NCI-H524 treated with DMSO at 0.1 percent for 48 hours (cell line): ENCODE data around the gene TTC12.
A peak's percentile ranks its signal among the peaks of the same experiment; 100 is the strongest.

ENCODE experiments used
- DNase-seq: peaks from one replicate; lab custom pipeline; 2025; lab: John Stamatoyannopoulos, UW

TTC12 gene

DNA sequence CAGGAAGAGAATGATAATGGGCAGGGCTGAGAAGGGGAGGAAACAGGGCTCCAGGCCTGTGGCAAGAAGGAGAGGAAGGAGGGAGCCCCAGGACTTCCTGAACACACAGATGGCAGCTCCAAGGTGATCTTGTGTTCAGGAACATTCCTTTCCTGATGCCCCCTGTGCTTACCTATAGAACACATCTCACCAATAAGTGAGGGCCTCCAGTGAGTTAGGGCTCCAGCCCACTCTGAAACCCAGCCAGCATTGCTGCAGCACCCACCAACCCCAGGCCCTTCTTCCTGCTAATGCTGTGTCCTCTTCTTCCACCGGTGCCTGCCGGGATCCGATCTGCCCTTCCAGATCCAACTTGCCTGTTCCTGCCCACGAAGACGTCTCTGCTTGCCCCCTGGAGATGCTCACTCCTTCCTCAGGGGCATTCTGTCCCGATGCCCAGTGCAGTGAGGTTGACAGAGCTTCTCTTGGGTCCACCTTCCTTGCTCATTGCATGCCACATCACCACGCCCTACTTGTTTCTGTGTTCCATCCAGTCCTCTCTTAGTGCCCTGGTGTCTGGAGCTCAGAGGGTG is 90.6 kb downstream of the TTC12 start:
- DNase-seq, result no peak

DNA sequence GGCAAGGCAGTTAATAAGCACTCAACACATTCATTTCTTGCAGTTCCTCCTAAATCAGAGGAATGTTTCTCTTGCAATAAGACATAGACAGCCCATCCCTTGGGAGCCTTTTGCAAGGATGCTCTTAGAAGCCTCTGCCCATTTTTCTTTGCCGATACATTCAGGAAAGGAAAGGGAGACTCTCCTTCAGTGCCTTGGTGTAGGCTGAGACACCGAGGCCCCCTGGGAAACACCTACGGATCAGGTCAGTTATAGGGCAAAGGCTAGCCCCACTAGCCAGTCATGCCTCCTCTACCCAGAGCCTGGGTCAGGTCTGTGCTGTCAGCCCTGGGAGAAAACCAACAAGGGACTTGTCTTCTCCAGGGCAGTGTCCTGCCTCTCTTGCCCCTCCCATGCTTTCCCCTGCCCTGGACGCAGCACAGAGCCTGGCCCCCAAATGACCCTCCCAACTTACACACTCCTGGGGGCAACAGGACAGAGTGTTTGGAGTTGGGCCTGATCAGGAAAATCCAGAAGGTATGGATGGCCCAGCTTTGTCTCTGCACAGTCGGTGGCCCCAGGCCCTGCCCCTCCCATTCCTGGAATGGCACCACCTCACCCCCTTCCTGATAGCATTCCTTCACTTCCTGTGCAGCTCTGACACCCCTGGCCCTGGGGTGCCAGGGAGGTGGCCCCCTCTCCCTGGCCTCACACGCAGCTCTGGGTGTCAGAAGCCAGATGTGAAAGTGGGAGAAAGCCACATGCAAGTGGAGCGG is 91.5 kb downstream of the TTC12 start:
- no peak for DNase-seq

DNA sequence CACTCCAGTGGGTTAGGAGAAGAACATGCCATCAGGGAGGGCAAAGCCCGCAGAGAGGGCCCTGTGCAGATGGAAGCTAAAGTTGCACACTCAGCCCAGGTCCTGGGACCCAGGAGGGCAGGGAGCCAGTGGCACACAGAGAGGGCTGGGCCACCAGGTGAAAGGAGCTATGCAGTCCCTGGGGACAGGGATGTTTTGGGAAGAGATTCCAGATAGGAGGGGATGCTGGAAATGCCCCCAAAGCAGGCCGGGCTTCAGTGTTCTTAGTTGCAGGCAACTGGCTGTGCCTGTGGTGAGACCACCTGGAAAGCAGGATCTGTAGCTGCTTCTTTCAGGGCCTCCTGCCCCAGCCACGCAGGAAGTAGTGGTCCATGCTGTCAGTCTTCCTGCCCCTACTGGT is 92.8 kb downstream of the TTC12 start:
- no peak for DNase-seq

DNA sequence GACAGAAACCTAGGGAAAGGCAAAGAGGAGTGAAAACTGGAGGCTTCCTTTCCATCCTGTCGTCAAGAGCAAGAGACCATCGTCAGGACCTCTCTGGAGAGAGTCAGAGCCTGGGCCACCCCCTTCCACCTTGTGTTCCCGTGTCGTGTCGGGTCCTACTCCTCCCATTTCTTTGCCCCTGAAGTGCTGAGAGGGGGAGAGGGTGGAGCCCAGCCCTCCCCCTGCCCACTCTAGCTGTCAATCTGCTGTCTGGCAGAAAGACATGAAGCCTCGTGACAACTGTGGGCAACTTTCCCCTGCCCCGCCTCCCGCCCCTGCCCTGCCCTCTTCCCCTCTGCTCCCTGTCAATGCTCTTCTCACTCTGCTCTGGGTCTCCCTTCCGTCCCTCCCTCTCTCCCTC is 93.8 kb downstream of the TTC12 start:
- no peak for DNase-seq

DNA sequence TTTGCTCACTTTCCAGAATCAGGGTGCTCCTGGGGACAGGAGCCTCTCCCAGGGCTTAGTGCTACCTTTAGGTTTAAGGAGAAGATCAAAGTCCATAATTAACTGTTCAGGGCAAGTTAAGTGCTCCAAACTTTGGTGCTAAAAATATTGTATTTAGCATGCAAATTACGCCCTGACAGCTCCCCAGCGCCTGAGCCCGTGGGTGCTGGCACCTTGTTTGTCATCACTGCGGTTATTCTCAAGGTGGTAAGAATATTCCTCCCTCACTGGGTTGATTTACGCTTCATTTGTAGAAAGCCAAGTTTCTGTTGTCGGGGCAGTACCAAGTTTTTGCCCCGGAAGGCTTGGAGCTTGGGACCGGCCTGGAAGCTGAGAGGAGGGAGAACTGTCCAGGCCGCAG is 94.5 kb downstream of the TTC12 start:
- DNase-seq, result no peak

DNA sequence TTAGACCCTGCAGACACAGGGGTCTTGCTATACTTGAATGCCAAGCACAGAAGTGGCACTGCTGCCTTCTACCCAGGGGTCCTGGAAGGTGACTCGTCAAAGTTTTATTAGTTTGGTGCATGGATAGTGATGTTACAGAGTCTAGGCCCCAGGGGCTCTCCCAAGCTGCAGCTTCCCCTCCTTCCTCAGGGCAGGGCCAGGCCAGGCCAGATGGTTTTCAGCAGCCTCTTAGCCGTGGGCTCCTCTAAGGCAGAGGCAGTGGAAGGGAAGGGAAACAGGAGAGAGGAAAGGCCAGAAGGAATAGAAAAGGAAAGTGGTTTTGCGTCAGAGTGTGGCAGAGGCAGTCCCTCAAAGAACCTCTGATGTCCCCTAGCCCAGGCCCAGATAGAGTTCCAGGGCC is 95.1 kb downstream of the TTC12 start:
- DNase-seq, result no peak

DNA sequence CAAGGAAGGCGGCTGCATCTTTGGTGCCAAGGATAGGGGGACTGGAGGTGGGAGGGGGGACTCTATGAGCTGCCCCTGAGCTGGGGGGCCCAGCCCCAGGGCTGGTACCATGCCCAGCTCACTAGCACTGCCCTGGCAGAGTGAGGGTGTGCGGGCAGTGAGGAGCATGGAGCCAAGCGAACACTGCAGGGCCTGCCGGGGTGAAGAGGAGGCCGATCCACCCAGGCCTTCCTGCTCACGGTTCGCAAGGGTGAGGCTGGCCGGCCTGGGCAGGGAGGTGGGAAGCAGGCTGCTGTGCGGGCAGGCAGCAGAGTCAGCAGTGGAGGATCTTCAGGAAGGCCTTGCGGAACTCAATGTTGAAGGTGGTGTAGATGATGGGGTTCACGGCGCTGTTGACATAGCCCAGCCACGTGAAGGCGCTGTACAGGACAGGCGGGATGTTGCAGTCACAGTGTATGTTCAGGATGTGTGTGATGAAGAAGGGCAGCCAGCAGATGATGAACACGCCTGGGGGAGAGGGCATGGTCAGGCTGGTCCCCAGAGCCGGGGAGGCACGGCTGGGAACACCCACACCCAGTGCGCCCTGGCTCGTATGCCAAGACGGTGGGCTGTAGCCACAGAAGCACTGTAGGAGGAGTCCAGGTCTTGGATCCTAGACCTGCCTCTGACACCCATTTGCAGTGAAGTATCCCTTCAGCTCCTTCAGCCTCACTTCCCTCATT is 96.2 kb downstream of the TTC12 start:
- no peak for DNase-seq

DNA sequence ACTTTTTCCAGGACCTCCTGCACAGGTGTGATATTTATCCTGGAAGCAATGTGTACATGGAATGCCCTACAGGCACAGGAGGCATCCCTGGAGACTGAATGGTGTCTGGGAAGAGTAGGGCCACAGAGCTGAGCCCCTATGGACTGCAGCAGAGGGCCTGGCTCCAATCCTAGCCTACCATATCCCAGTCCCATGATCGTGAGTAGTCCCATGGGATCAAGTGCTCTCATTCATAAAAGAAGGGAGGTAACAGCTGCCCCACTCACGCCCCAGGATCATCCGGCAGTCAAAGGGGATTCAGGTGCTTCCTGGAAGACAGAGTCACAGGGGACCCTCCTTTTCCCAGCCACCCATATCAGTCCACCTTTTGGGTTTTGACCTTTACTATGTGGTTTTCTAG is 97.2 kb downstream of the TTC12 start:
- peak; percentile 18 for DNase-seq

DNA sequence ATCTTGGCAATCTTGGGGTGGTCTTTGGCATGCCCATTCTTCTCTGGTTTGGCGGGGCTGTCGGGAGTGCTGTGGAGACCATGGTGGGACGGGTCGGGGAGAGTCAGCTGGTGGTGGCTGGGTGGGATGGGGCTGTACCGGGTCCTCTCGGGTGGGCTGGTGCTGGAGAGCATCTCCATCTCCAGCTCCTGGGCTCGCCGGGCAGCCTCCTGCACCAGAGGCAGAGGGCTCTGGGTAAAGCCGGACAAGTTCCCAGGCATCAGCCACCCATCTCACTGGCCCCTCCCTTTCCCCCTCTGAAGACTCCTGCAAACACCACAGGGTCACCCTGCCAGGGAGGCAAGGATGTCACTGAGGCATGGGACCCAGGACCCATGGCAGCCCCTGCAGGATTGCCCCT is 98.3 kb downstream of the TTC12 start:
- no peak for DNase-seq

DNA sequence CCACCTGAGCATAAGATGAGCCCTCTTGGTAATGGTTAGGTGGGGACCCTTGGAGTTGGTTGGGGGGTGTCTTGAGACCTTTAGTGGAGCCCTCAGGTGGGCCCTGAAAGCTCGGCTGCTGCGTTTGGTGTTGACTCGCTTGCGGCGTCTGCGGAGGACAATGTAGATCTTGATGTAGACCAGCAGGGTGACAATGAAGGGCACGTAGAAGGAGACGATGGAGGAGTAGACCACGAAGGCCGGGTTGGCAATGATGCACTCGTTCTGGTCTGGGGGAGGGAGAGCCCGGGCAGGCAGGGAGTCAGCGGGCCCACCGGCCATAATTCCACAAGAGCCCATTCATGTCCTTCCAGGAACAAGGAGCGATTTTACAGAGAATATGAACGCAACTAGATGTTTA is 101.0 kb downstream of the TTC12 start:
- no peak for DNase-seq
